ENCODE measurements around the gene POLDIP2.

The POLDIP2 gene

DNA sequence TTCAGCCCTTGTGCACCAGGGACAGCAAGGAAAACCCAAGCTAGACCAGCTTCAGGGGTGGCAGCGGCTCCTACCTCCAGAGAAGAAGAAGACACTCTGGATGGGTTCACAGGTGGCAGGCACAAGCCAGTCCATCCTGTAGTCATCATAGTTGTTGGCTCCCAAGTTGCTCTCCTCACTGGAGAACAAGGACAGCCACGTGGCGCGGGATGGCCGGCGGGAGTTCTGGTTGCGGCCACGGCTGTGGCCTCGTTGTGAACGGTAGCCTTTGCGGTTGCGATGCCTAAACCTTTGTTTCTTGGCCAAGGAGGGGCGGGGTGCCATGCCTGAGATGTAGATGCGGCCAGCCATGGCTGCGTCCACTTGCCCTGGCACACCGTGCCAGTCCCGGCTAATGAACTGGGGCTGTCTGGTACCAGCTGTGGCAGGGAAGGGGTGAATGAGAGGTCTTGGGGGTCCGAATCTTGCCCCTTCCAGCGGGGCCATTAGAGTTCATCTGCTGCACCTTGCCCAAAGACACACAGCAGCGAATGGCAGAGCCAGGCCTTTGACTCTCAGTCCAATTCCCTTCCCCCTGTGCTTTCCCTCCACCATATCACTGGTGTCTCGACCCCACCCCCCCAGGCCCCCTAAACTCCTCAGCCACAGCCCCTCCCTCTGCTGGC lies 10.4 kb upstream of the POLDIP2 start:
- in situ Hi-C loops (cut with HindIII; ENCODE audit: low sequenced_read_pairs) = no loop called here

DNA sequence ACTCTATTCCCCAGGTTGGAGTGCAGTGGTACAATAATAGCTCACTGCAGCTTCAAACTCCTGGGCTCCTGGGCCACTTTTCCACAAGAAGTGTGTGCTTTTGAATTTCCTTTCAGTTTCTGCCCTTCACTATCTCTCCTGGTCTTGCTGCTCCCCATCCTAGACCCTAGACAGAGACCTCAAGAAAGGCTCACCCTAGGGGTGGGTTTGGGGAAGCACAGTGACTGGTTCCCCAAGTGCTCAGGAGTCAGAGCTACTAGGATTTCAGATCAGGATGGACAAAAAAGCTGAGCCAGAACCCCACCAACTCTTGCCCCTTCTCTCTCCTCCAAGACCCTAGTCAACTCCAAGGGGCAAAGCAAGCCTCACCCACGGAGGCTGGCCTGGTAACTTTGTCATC lies 9.3 kb upstream of the POLDIP2 start:
- in situ Hi-C loops (cut with HindIII; ENCODE audit: low sequenced_read_pairs) = no loop called here
- no peak for TF ChIP-seq CTCF (IDR thresholded peaks at IDR 0.05; ENCODE audit: low read depth, low read length)
- DNase-seq (ENCODE audit: low read depth, low spot score) = no peak
- no peak overlapping the region for H3K4me3 ChIP-seq (ENCODE audit: low read depth, low read length)

More for the DNA sequence above, 10.4 kb upstream of the POLDIP2 start:
- no peak overlapping the region for H3K4me3 ChIP-seq (ENCODE audit: low read depth, low read length)
- TF ChIP-seq CTCF (IDR thresholded peaks at IDR 0.05; ENCODE audit: low read depth, low read length) = no peak
- no peak for DNase-seq (ENCODE audit: low read depth, low spot score)

GRCh38 chr17:28365487-28365886 lies 8.2 kb upstream of the POLDIP2 start:
- no peak for TF ChIP-seq CTCF (IDR thresholded peaks at IDR 0.05; ENCODE audit: low read depth, low read length)

DNA sequence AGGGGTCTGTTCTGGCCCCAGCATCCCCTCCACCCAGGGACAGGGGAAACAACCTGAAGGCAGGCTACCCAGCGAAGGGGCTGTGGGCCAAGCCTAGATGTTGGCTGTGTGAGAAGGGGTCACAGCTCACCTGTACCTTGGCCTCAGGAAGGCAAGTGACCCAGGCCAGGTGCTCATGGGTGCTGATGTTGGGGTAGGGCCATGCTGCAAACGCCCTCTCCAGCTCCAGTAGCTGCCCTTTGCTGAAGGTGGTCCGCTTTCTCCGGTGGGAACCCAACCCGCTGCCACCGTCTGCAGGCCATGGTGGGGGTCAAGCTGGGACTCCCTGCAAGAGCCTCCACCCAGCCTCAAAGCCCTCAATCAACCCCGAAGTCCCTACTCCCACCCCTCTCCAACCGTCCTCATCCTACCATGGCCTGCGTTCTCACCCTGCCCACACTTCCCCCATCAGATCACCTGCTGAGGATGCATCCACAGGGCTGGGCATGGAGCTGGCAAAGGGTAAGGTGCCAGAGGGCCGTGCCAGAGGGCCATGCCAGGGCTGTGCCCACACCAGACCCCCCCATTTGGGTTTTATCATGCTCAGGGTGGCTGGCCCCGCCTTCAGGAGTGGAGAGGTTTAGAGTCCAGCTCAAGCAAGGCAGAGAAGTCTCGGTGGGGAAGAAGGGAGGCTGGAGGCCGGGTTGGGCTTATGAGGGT lies 7.5 kb upstream of the POLDIP2 start, which contains the start of gene SEBOX:
Gene SEBOX, minus strand, starts transcription at position 535 of the 699 bp plus-strand sequence. Its CDS starts 48 bp downstream, at position 487.
- DNase-seq (ENCODE audit: low read depth, low spot score) = no peak
- no peak within 1 kb of the TSS for H3K4me3 ChIP-seq (ENCODE audit: low read depth, low read length)
- no peak for TF ChIP-seq CTCF (IDR thresholded peaks at IDR 0.05; ENCODE audit: low read depth, low read length)
- in situ Hi-C loops (cut with HindIII; ENCODE audit: low sequenced_read_pairs) = no loop called here

More at GRCh38 chr17:28365487-28365886, 8.2 kb upstream of the POLDIP2 start:
- DNase-seq (ENCODE audit: low read depth, low spot score) = no peak
- in situ Hi-C loops (cut with HindIII; ENCODE audit: low sequenced_read_pairs) = no loop called here
- no peak overlapping the region for H3K4me3 ChIP-seq (ENCODE audit: low read depth, low read length)

GRCh38 chr17:28363776-28364650 lies 6.7 kb upstream of the POLDIP2 start:
- TF ChIP-seq CTCF (IDR thresholded peaks at IDR 0.05; ENCODE audit: low read depth, low read length) = no peak

DNA sequence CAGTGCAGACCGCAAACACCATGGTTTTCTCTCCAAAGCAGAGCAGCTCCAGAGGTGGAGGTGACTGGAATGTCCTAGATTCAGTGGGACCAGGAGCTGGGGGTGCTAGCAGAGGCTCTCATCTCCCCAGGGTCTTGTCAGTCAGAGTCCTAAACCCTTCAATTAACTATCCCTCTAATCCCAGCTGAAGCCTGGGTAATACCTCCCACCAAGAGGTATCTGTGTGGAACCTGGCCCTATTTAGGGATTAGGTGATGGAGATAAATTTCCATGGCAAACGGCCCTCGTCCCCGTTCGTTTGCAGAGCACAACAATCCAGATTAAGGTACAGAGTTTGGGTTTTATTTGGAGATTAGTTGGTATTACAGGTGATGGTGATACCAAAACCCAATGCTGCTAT lies 5.9 kb upstream of the POLDIP2 start:
- DNase-seq (ENCODE audit: low read depth, low spot score) = no peak
- in situ Hi-C loops (cut with HindIII; ENCODE audit: low sequenced_read_pairs) = no loop called here
- no peak for TF ChIP-seq CTCF (IDR thresholded peaks at IDR 0.05; ENCODE audit: low read depth, low read length)
- H3K4me3 ChIP-seq (ENCODE audit: low read depth, low read length) = no peak overlapping the region

More at GRCh38 chr17:28363776-28364650, 6.7 kb upstream of the POLDIP2 start:
- in situ Hi-C loops (cut with HindIII; ENCODE audit: low sequenced_read_pairs) = no loop called here
- no peak for DNase-seq (ENCODE audit: low read depth, low spot score)
- no peak overlapping the region for H3K4me3 ChIP-seq (ENCODE audit: low read depth, low read length)
